ENCODE measurements around the gene MEX3A.
A peak's percentile ranks its signal among the peaks of the same experiment; 100 is the strongest.

MEX3A gene

DNA sequence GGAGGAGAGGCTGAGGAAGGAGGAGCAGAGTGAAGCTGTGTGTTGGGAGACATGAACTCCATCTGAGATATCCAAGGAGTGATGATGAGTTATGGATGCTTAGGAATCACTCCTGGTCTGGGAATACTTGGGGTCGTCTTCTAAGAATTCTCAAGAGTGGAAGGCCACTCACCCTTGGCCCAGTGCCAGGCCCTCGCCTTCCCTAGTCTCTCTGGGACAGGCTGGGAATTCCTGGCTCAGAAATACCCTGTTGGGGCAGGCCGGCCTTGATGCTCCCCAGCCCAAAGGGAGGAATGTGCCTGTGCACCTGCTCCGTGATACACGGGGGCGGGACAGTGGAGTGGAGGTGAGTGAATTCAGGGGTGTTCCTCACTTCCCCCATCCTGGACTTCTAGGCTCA, 19.6 kb upstream of the MEX3A start:
- no peak for DNase-seq

GRCh38 chr1:156100205-156100995, 18.1 kb upstream of the MEX3A start:
- DNase-seq = no peak

GRCh38 chr1:156099282-156099681, 17.0 kb upstream of the MEX3A start:
- no peak for DNase-seq

GRCh38 chr1:156098784-156099183, 16.5 kb upstream of the MEX3A start:
- DNase-seq = no peak

GRCh38 chr1:156097499-156098178, 15.4 kb upstream of the MEX3A start:
- DNase-seq = no peak

GRCh38 chr1:156096640-156097391, 14.6 kb upstream of the MEX3A start:
- DNase-seq = peak; percentile 88

- no peak for DNase-seq
Observed at GRCh38 chr1:156095906-156096508, 13.7 kb upstream of the MEX3A start.

DNA sequence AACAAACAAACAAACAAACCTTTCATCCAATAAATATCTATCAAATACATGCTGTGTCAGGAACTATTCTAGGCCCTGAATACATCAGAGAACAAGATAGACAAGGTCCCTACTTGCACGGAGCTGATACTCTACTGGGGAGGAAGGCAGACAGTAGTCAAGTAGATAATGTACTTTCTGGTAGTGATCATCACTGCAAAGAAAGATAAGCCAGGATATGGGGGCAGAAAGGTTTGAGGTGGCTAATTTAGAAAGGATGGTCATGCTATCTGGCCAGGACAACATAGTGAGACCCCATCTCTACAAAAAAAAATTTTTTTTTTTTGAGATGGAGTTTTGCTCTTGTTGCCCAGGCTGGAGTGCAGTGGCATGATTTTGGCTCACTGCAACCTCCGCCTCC, 9.3 kb upstream of the MEX3A start:
- DNase-seq = no peak

DNA sequence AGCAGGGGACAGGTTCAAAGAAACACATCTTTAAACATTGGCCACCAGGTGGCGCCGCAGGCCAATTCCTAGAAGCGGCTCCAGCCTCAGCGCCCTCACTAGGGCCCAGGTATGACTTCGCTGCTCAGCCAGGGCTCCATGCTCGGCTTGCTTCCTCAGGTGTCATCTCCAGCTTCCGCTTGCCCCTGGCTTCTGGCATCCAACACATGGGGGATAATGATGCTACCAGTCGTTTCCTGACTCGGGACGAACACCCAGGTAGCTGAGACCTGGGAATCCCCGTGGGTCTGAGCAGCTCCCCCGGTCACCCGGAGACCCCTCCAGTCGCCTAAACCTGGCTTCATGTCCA, 8.5 kb upstream of the MEX3A start:
- peak; percentile 71 for DNase-seq

- no peak for DNase-seq
Observed at GRCh38 chr1:156090138-156090839, 8.0 kb upstream of the MEX3A start.

- DNase-seq = no peak
Observed at GRCh38 chr1:156089704-156090103, 7.4 kb upstream of the MEX3A start.

- no peak for DNase-seq
Observed at GRCh38 chr1:156086256-156086662, 4.0 kb upstream of the MEX3A start.

DNA sequence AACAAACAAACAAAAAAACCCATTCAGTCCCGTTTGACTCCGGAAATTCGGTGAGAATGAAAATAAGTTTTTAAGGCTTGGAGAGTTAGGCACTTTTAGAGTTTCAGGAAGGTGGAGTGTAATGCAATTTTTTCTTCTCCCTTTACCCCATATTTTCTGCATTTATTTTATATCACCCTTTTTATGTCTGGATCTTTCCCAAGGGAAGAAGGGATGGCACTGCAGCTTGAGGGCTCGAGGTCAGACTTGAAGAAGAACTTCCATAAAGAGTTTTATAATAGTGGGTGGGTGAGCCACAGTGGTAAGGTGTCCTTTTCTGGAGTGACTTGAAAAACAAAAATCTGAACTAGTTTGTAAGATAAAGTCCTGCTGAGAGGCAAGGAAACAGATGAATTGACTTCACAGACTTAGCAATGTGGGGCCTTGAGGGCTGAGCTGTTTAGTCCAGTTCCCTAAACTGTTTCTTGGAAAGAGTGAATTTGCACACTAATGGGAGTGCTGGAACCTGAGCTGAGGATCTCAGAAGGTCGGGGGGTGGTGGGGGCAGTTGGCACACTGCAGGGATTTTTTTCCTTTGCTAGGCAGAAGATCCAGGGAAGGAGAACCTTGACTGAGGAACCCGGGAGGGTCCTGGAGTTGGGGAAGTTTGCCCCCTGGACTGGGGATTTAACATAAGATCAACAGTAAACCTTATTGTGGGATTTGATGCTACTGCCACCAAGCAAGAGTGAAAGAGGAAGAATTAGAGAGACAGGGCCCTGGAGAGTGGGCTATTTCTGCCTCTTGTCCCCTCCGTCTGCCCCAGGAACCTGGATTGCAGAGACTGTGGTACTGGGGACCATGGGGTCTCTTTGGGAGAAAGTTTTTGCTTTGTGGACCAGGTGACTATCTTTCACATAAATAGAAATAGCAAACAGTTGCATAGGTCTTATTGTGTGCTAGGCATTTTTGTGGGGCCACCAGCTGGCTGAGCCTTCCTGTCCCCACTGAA, 1.8 kb upstream of the MEX3A start:
- no peak for DNase-seq

GRCh38 chr1:156081917-156082308, 352 bp downstream of the MEX3A start:
- DNase-seq = no peak

GRCh38 chr1:156081180-156081916, 917 bp downstream of the MEX3A start:
- DNase-seq = no peak

GRCh38 chr1:156080863-156081179, 1.4 kb downstream of the MEX3A start:
- no peak for DNase-seq

DNA sequence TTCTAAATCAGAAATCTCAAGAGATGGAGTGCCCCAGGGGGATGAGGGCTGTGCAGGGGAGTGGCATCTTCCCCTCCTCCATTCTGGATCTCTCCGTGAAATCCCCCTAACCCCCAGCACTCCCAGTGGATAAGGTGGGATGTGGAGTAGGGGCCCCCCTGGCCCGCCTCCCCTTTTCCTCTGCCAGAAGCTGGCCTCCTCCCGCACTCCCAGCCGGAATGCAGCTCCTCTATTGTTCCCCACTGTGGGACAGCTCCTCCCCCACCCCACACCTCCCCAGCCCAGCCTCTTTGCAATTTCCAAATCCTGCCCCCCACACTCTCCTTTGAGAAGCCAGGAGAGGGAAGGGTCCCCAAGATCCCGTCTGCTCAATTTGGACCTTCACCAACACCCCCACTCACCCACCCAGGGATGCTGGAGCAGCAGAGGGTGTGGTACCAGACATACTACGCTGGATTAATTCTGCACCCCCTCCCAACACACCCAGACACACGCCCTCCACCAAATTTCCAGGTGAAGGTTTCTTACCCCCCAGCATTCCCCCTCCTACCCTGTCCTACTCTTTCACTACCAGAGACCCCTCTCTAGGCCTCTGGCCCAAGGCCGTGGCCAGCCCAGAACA, 1.9 kb downstream of the MEX3A start:
- no peak for DNase-seq

DNA sequence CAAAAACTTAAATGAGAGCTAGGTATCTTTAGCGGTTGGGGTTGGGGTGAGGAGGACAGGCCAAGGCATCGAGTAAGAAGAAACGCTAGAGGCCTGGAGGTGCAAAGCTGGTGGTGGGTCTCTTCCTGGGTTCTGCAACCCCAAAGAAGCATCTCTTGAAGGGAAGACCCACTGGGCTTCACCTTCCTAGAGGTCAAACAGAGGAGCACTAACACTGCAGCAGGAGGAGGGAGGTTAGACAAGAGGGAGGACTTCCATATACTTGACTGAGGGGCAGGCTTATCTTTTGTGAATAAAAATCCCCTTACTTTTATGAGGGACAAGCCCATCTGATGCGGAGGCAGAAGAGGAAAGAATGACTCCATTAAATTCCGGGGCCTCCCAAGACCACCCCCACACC, 2.5 kb downstream of the MEX3A start:
- no peak for DNase-seq

DNA sequence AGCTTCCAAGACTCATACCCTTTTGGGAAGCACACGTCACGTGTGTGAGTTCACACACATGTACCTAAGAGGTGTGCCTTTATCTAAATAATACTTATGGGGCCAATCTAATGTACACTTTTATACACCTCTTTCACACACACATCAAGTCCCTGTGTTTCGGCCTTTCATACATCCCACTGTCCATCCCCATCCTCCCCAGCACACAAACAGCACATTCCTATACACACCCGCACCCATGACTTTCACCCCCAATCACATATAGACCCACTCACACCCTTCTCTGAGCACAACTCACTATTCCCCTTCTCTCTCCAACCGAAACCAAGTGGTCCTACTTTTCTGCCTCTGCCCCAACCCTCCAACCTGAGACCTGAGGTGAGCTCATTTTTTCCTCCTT, 3.5 kb downstream of the MEX3A start:
- DNase-seq = no peak

- no peak for DNase-seq
Observed at GRCh38 chr1:156077430-156077760, 4.9 kb downstream of the MEX3A start.
